GM19452 (cell line): ENCODE data around the gene DIP2C.
"Not testable (repeated sequence)": the region's sequence is repeated elsewhere in the genome, so short reads cannot be mapped to it uniquely, and the experiment has no call there.

Experiments
- ATAC-seq: cut with Tn5 transposase; IDR thresholded peaks from one replicate; pipeline ENCODE4 v1.9.1; 2021; ENCODE audit not compliant: unreplicated experiment

DIP2C gene

GRCh38 chr10:266974-267425, 422.5 kb downstream of the DIP2C start:
- no peak for ATAC-seq

GRCh38 chr10:265816-266588, 423.5 kb downstream of the DIP2C start:
- ATAC-seq: not testable (repeated sequence)

GRCh38 chr10:265074-265440, 424.4 kb downstream of the DIP2C start:
- not testable (repeated sequence) for ATAC-seq

GRCh38 chr10:264160-265073, 425.1 kb downstream of the DIP2C start:
- not testable (repeated sequence) for ATAC-seq

- no peak for ATAC-seq
These were observed 428.5 kb downstream of the DIP2C start for GRCh38 chr10:260819-261429.

GRCh38 chr10:251982-252582, 437.4 kb downstream of the DIP2C start:
- ATAC-seq: no peak

- ATAC-seq: no peak
These were observed 441.2 kb downstream of the DIP2C start for GRCh38 chr10:248307-248706.

GRCh38 chr10:247480-247879, 442.0 kb downstream of the DIP2C start:
- no peak for ATAC-seq

- no peak for ATAC-seq
These were observed 443.0 kb downstream of the DIP2C start for GRCh38 chr10:246431-246830.

- no peak for ATAC-seq
These were observed 445.2 kb downstream of the DIP2C start for GRCh38 chr10:244227-244626.

- ATAC-seq: no peak
These were observed 447.4 kb downstream of the DIP2C start for GRCh38 chr10:241966-242643.

- ATAC-seq: no peak
These were observed 448.0 kb downstream of the DIP2C start for GRCh38 chr10:241451-241850.

- ATAC-seq: no peak
These were observed 450.4 kb downstream of the DIP2C start for GRCh38 chr10:239109-239508.

GRCh38 chr10:235915-236314, 453.6 kb downstream of the DIP2C start:
- ATAC-seq: no peak

GRCh38 chr10:234708-235406, 454.6 kb downstream of the DIP2C start:
- ATAC-seq: no peak

GRCh38 chr10:232878-233277, 456.6 kb downstream of the DIP2C start:
- no peak for ATAC-seq

GRCh38 chr10:232061-232460, 457.4 kb downstream of the DIP2C start:
- no peak for ATAC-seq

- no peak for ATAC-seq
These were observed 458.7 kb downstream of the DIP2C start for GRCh38 chr10:230758-231157.

GRCh38 chr10:228366-228765, 461.1 kb downstream of the DIP2C start:
- no peak for ATAC-seq

- ATAC-seq: no peak
These were observed 462.5 kb downstream of the DIP2C start for GRCh38 chr10:227014-227413.
